NCI-H774 (cell line): ENCODE results near the gene GLP2R.
"Not testable (repeated sequence)": the region's sequence is repeated elsewhere in the genome, so short reads cannot be mapped to it uniquely, and the experiment has no call there.

Experiments
- DNase-seq: peaks from one replicate; lab custom pipeline; 2025; lab: John Stamatoyannopoulos, UW

The GLP2R gene

DNA sequence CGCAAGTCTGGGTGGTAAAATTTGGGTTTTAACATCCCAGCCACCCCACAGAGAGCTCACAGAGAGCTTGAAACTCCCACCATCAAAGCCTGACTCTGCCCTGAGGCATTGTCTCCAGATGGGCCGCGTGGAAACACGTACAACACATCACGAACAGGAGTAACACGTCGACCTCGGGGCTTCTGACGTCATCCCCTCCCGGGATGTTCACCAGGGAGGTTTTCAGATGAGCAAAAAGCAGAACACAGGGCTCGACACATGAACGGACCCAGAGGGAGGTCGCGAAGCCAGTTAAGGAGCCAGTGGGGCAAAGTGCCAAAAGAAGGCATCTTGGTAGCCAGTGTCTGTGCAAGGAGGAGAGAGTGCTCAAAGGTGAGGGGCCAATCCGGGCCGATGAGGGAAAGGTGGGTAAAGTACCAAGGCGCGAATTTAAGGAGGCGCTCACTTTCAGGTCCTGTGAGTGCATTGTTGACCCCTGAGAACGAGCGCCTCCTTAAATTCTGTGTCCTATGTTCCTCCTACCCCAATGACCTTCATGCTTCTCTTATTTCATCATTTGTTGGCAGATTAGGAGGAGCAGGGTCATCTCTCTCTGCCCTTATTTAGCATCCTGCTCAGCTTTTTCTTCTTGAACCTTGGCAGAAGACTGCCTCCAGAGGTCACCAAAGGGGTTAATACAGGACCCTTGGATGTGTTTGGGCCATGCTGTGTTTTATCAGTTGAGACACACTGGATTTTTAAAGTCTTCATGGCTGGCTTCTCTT lies 73.7 kb downstream of the GLP2R start:
- no peak for DNase-seq

DNA sequence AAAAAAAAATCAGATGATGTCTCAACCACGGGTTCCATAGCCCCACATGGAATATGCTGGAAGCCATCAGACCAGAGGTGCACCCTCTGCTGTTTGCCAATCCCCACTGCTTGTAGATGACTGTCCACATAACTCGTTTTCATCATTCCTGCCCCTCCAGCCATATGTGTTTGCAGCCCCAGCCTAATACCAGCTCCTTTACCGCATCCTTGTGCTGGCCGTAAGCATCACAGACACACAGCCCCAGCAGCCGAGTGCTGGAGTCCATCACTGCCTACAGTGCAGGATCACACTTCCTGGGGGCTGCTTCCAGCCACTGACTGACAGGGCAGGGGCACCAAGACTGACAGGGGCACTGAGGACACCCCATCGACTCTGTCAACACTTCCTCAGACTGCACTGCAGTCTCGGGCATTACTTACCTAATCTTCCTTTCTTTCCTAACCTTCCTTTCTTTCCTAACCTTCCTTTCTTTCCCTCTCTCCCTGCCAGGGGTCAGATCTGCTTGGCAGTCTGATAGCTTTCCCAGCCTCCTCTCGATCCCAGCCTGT lies 74.4 kb downstream of the GLP2R start:
- no peak for DNase-seq

DNA sequence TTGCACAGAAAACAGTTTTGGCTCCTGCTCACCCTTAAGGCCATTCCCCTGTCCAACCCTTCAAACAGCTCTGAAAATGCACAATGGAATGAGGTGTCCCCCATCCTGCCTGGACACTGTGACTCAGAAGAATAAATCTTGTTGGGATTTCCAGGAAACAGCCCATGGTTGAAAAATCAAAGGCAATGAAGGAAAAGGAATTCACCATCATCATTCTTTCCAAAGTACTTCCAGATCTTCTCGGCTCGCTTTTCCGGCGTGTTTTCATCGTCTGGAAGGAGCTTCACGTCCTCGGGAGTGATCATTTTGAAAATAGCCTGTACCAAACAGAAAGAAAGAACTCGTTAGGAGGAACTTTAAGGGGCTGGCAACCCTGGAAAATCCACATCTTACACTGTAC lies 75.1 kb downstream of the GLP2R start:
- no peak for DNase-seq

GRCh38 chr17:9902120-9902519 lies 76.4 kb downstream of the GLP2R start:
- no peak for DNase-seq

- no peak for DNase-seq
Measured at GRCh38 chr17:9904277-9905077, 78.8 kb downstream of the GLP2R start.

GRCh38 chr17:9905078-9905415 lies 79.3 kb downstream of the GLP2R start, which contains the start of gene RCVRN:
TSS of gene RCVRN (minus strand) at chr17:9905271. CDS start at chr17:9905180, 91 bp downstream.
- no peak for DNase-seq

DNA sequence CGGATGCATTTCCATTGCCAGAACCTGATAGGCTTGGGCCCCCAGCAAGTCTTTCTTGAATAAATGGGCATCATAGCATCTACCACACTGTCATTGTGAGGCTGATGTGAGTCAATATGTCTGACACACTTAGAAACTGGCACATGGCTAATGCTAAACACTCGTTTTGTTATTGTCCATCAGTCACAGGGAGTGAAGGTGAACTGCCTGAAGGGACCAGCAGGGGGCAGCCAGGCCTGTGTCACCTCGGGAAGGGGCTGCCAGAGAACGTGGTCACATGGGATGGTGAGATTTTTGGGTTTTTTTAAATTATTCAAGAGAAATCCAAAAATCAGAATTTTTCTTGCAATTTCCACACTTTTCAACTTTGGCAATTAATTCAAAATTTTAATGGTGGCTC lies 80.2 kb downstream of the GLP2R start:
- DNase-seq = no peak

GRCh38 chr17:9906616-9907015 lies 80.9 kb downstream of the GLP2R start:
- DNase-seq = no peak

DNA sequence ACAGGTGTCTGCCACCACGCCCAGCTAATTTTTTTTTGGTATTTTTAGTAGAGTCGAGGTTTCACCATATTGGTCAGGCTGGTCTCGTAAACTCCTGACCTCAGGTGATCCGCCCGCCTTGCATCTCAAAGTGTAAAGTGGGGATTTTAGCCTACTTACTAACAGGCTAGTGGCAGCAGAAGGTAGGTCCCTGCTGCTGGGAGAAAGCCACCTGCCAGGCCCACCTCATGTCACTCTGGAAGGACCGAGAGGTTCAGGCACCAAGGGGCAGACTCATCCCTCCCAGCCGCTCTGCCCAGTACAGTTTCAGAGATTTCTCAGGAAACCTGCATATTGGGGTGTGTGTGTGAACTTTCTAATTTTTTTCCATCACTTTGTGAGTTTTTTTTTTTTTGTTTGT lies 81.4 kb downstream of the GLP2R start:
- DNase-seq = no peak

GRCh38 chr17:9907883-9908648 lies 82.3 kb downstream of the GLP2R start:
- DNase-seq = no peak

GRCh38 chr17:9908649-9909042 lies 82.9 kb downstream of the GLP2R start:
- DNase-seq = no peak

GRCh38 chr17:9911089-9911488 lies 85.4 kb downstream of the GLP2R start:
- no peak for DNase-seq

- DNase-seq = no peak
Measured at GRCh38 chr17:9912121-9913099, 86.7 kb downstream of the GLP2R start.

DNA sequence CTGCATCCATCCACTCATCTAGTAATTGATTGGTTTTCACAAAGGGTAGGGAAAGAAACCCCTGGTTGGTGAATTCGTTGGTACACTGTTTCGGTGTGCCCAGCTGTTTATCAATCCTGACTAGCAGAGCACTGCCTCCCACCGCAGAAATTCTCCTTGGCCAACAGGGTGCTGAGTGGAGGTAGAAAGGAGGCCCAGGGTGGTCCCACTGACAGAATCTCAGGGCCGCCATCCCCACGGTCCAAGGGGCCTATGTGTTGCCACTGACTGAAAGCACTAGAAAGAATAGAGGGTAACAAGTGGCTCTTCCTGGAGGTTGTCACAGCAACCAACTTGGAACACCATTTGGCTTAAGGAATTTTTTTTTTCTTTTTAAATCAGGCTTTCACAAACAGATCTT lies 87.8 kb downstream of the GLP2R start:
- no peak for DNase-seq

- no peak for DNase-seq
Measured at GRCh38 chr17:9916108-9916507, 90.4 kb downstream of the GLP2R start.

DNA sequence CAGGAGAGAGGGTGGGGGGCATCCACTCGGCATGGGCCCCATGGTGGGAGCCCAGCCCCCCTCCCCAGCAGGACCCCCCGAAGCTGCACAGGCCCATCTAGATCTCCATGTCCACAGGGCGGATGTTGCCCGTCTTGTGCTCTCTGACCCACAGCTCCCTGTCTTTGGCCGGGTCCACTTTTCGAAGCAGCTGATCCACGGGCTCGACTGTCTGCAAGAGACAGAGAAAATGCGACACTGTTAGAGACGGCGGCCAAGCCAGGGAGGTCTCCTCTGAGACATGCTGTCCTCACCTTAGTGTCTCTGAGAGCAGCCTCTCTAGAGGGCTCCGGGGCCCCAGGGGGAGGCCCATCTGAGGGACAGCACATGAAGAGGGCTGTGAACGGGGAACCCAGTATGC lies 91.4 kb downstream of the GLP2R start:
- no peak for DNase-seq

DNA sequence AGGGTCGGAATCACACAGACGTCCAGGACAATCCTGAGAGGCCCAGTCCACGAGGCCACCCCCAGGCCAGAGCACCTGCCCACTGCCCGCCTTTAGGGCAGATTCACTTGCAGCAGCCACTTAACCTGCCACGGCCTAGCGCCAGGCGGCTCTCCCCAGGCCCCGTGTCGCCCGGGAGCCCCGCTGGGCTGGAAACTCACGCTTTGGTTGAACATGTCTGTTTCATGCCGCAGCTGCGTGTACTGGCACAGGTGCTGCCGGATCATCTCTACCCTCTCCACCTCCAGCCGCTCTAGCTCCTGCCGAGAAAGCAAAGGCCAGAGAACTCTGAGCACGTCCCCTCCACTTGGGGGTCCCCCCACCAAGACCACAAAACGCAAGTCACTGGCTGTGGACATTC lies 92.1 kb downstream of the GLP2R start:
- DNase-seq = no peak

DNA sequence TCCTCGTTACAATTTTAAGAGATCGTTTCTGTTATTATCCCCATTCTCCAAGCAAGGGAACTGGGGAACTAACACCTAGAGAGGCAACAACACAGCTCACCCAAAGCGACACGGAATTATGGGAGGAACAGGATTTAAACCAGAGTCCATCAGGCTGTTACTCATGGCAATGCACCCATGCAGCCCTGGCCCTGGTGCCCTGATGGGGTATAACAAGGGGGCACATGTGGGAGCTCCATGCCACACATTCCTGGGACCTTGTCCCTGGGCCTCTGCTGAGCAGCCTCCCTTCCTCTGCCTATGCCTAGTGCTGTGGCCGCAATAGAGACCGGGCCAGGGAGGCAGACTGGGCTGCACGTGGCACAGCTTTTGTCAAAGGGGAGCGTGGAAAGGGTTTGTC lies 92.6 kb downstream of the GLP2R start:
- DNase-seq = no peak

DNA sequence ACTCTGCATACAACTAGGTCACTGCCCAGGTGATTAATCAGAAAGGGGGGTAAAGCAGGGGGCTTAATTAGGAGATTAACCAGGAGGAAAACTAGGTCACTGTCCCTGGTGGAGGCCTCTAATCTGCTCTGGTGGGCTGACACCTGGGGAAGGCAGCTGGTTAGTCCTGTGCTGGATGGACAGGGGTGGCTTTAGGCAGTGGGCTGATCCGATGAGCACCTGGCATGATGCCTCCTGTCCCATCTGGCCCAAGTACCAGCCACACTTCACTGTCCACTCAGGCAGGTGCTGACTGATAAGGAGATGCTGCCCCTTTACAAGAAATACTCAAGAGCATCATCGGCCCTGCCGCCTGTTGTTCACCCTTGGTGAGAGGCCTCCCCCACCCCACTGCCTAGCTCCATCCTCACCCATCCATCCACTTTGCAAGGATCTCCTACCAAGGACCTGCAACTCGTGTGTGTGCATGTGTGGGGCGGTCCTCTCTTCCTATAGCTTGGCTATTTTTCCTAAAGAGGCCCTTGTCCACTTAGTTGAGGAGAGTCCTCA lies 93.2 kb downstream of the GLP2R start:
- no peak for DNase-seq

GRCh38 chr17:9921216-9921615 lies 95.5 kb downstream of the GLP2R start:
- DNase-seq = not testable (repeated sequence)
